RWPE2 (cell line): ENCODE data around the gene GOLGB1.
A peak's percentile ranks its signal among the peaks of the same experiment; 100 is the strongest.

Source experiments
- ATAC-seq: fragments of 200-7000 bp; cut with Tn5 transposase; 3 replicates; pipeline ENCODE4 v1.9.1; 2021; ENCODE audit warnings: low read depth
- DNase-seq: peaks from one replicate; pipeline ENCODE4 v3.0.0-alpha.2; 2020; ENCODE audit warnings: low spot score
- H3K27ac ChIP-seq: fragments of 450-650 bp; 2 replicates; pipeline ENCODE4 v1.5.1; 2017; ENCODE audit warnings: mild to moderate bottlenecking; ENCODE audit not compliant: poor library complexity, severe bottlenecking
- H3K27me3 ChIP-seq: fragments of 250-450 bp; sonication (Bioruptor Pico); 2 replicates; pipeline ENCODE4 v1.5.1; 2021; ENCODE audit warnings: mild to moderate bottlenecking, moderate library complexity; ENCODE audit not compliant: insufficient read depth, poor library complexity, severe bottlenecking
- H3K36me3 ChIP-seq: fragments of 250-450 bp; sonication (Bioruptor Pico); 2 replicates; pipeline ENCODE4 v1.5.1; 2020; ENCODE audit warnings: low read depth, mild to moderate bottlenecking, moderate library complexity
- H3K4me1 ChIP-seq: fragments of 250-450 bp; sonication (Bioruptor Pico); 2 replicates; pipeline ENCODE4 v1.5.1; 2021; ENCODE audit warnings: mild to moderate bottlenecking, moderate library complexity; ENCODE audit not compliant: insufficient read depth, poor library complexity, severe bottlenecking
- H3K4me3 ChIP-seq: fragments of 250-450 bp; sonication (Bioruptor Pico); 2 replicates; pipeline ENCODE4 v1.5.1; 2021; ENCODE audit warnings: mild to moderate bottlenecking, moderate library complexity; ENCODE audit not compliant: severe bottlenecking
- H3K9me3 ChIP-seq: fragments of 250-450 bp; sonication (Bioruptor Pico); 2 replicates; pipeline ENCODE4 v1.5.1; 2021; ENCODE audit warnings: mild to moderate bottlenecking, moderate library complexity; ENCODE audit not compliant: severe bottlenecking
- CTCF ChIP-seq: fragments of 450-650 bp; IDR thresholded peaks from one replicate; pipeline ENCODE4 v1.5.1; 2017; ENCODE audit warnings: mild to moderate bottlenecking, moderate library complexity; ENCODE audit not compliant: poor library complexity, severe bottlenecking

GOLGB1 gene

GRCh38 chr3:121730940-121731687 lies 18.4 kb downstream of the GOLGB1 start:
- ATAC-seq, result peak; percentile 77
- Histone ChIP-seq H3K27me3 (no peaks in the 10 kb centered on the region), H3K27ac (peak overlapping the region; percentile 2), H3K36me3 (peaks cover 40% of the 10 kb centered on the region), H3K4me3 (no peak overlapping the region), H3K9me3 (no peaks in the 10 kb centered on the region), H3K4me1 (peaks cover 27% of the 10 kb centered on the region)
- no peak for DNase-seq
- TF ChIP-seq CTCF, result no peak

GRCh38 chr3:121724130-121724529 lies 25.4 kb downstream of the GOLGB1 start:
- Histone ChIP-seq H3K27me3 (no peaks in the 10 kb centered on the region), H3K4me3 (no peak overlapping the region), H3K9me3 (no peaks in the 10 kb centered on the region), H3K4me1 (no peaks in the 10 kb centered on the region), H3K36me3 (peaks cover 89% of the 10 kb centered on the region), H3K27ac (no peak overlapping the region)
- no peak for TF ChIP-seq CTCF
- DNase-seq (no peak), ATAC-seq (no peak)

GRCh38 chr3:121723485-121723884 lies 26.1 kb downstream of the GOLGB1 start:
- H3K4me1 ChIP-seq, result no peaks in the 10 kb centered on the region
- no peak for ATAC-seq
- DNase-seq, result no peak
- H3K9me3 ChIP-seq, result no peaks in the 10 kb centered on the region
- peaks cover 89% of the 10 kb centered on the region for H3K36me3 ChIP-seq
- H3K27me3 ChIP-seq, result no peaks in the 10 kb centered on the region
- no peak overlapping the region for H3K4me3 ChIP-seq
- no peak overlapping the region for H3K27ac ChIP-seq
- TF ChIP-seq CTCF, result no peak

GRCh38 chr3:121722411-121722810 lies 27.1 kb downstream of the GOLGB1 start:
- TF ChIP-seq CTCF, result no peak
- H3K4me3 ChIP-seq, result no peak overlapping the region
- no peak overlapping the region for H3K27ac ChIP-seq
- peaks cover 89% of the 10 kb centered on the region for H3K36me3 ChIP-seq
- no peaks in the 10 kb centered on the region for H3K4me1 ChIP-seq
- no peaks in the 10 kb centered on the region for H3K27me3 ChIP-seq
- ATAC-seq (no peak), DNase-seq (no peak)
- no peaks in the 10 kb centered on the region for H3K9me3 ChIP-seq

GRCh38 chr3:121720163-121720562 lies 29.4 kb downstream of the GOLGB1 start:
- Histone ChIP-seq H3K27ac (no peak overlapping the region), H3K36me3 (peaks cover 93% of the 10 kb centered on the region), H3K4me1 (no peaks in the 10 kb centered on the region), H3K9me3 (no peaks in the 10 kb centered on the region), H3K4me3 (no peak overlapping the region), H3K27me3 (no peaks in the 10 kb centered on the region)
- ATAC-seq (no peak), DNase-seq (no peak)
- TF ChIP-seq CTCF, result no peak
